Neural progenitor cell (in vitro differentiated cells): ENCODE measurements around the gene MCCC1. TPM values are rescaled to one million over a fixed set of nuclear protein-coding genes. Genes with fewer than 3 reads are reported as not detected.

Experiments
- DNase-seq: peaks from one replicate; pipeline ENCODE4 v3.0.0-alpha.2; 2016; ENCODE audit warnings: low spot score
- H2AFZ ChIP-seq: fragments of 200-600 bp; sonication (generic); replicated peaks from 2 replicates; pipeline ENCODE4 v1.6.1; 2016; ENCODE audit warnings: antibody characterized with exemption
- H3F3A ChIP-seq: fragments of 200-600 bp; sonication (generic); 2 replicates; pipeline ENCODE4 v1.6.1; 2016; ENCODE audit warnings: antibody characterized with exemption, low read depth
- H3K27ac ChIP-seq: fragments of 200-600 bp; sonication (generic); 2 replicates; pipeline ENCODE4 v1.5.1; 2016; ENCODE audit warnings: mild to moderate bottlenecking
- H3K27me3 ChIP-seq: fragments of 200-600 bp; sonication (generic); 2 replicates; pipeline ENCODE4 v1.6.1; 2016; ENCODE audit warnings: mild to moderate bottlenecking, moderate library complexity
- H3K36me3 ChIP-seq: fragments of 200-600 bp; sonication (generic); 2 replicates; pipeline ENCODE4 v1.5.1; 2016
- H3K4me1 ChIP-seq: fragments of 200-600 bp; sonication (generic); 2 replicates; pipeline ENCODE4 v1.6.1; 2016; ENCODE audit warnings: mixed run types
- H3K4me2 ChIP-seq: fragments of 200-600 bp; sonication (generic); 2 replicates; pipeline ENCODE4 v1.6.1; 2016
- H3K4me3 ChIP-seq: fragments of 200-600 bp; sonication (generic); 2 replicates; pipeline ENCODE4 v1.5.1; 2016
- H3K79me2 ChIP-seq: fragments of 200-600 bp; sonication (generic); 2 replicates; pipeline ENCODE4 v1.6.1; 2016; ENCODE audit warnings: low read depth
- H3K9ac ChIP-seq: fragments of 200-600 bp; sonication (generic); 2 replicates; pipeline ENCODE4 v1.6.1; 2016
- H3K9me3 ChIP-seq: fragments of 200-600 bp; sonication (generic); 2 replicates; pipeline ENCODE4 v1.5.1; 2016; ENCODE audit warnings: low read depth
- H4K20me1 ChIP-seq: fragments of 200-600 bp; sonication (generic); 2 replicates; pipeline ENCODE4 v1.6.1; 2016; ENCODE audit warnings: low read depth
- H3K27ac Mint-ChIP-seq: 3 replicates; pipeline ENCODE4 v1.8.0; 2021; ENCODE audit warnings: mixed read lengths
- H3K27me3 Mint-ChIP-seq: 2 replicates; pipeline ENCODE4 v1.8.0; 2022; ENCODE audit warnings: low read depth, mild to moderate bottlenecking, inconsistent platforms, moderate library complexity, mixed read lengths; ENCODE audit not compliant: insufficient read depth
- H3K36me3 Mint-ChIP-seq: 3 replicates; pipeline ENCODE4 v1.8.0; 2021; ENCODE audit warnings: mixed read lengths
- H3K4me1 Mint-ChIP-seq: 3 replicates; pipeline ENCODE4 v1.8.0; 2021; ENCODE audit warnings: mixed read lengths
- H3K4me3 Mint-ChIP-seq: 3 replicates; pipeline ENCODE4 v1.8.0; 2021; ENCODE audit warnings: mild to moderate bottlenecking, moderate library complexity, mixed read lengths
- H3K9me3 Mint-ChIP-seq: 3 replicates; pipeline ENCODE4 v1.8.0; 2020; ENCODE audit warnings: mixed read lengths
- EZH2 ChIP-seq: fragments of 200-600 bp; sonication (generic); IDR thresholded peaks from 2 replicates; pipeline ENCODE4 v1.6.1; 2017; ENCODE audit warnings: antibody characterized with exemption, mild to moderate bottlenecking, moderate library complexity
- EZH2phosphoT487 ChIP-seq: fragments of 200-600 bp; sonication (generic); IDR thresholded peaks from 2 replicates; pipeline ENCODE4 v1.6.1; 2017; ENCODE audit warnings: antibody characterized with exemption
- total RNA-seq: library from RNA; depleted of rRNA; stranded (reverse); fragments of >200 nt; gene quantifications from 2 replicates; pipeline ENCODE4 v1.2.3, GENCODE V29; 2015; ENCODE audit warnings: low replicate concordance
- TF ChIP-seq, protein P1 (sequence below): fragments of 200-600 bp; sonication (generic); IDR thresholded peaks from 2 replicates; pipeline ENCODE4 v1.5.1; 2017; ENCODE audit warnings: antibody characterized with exemption, mild to moderate bottlenecking

The MCCC1 gene
- total RNA-seq, 1 donor from 2014 or later, result 34.9 TPM

DNA sequence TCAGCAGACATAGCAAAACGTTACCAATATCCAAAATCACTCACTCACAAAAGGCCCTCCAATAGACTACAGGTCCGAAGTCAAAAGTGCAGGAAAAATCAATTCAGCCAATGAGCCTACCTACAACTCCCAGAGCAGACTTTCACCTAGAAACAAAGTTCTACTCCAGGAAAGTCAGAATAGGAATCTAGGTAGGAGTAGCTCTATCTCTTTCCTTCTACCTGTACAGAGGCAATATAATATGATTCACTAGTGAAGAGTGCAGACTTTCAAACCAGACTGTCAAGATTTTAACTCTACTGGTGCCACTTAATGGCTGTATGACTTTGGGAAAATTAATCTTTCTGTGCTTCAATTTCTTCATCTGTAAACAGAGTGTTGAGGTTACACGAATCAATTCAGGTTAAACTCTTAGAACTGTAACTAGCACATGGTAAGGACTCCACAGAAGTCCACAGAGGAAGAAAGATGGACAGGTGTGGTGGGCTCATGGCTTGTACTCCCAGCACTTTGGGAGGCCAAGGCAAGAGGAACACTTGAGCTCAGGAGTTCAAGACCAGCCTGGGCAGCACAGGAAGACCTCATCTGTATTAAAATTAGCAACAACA, 128.4 kb downstream of the MCCC1 start:
- H3K9me3 Mint-ChIP-seq, result no peaks in the 10 kb centered on the region
- H3K9ac ChIP-seq, result no peak overlapping the region
- H3K79me2 ChIP-seq, result peaks cover 99% of the 10 kb centered on the region
- H3K27me3 Mint-ChIP-seq, result no peaks in the 10 kb centered on the region
- no peaks in the 10 kb centered on the region for H3K9me3 ChIP-seq
- peaks cover 88% of the 10 kb centered on the region for H4K20me1 ChIP-seq
- H2AFZ ChIP-seq, result no peak overlapping the region
- no peak overlapping the region for H3K27ac ChIP-seq
- no peak overlapping the region for H3K4me2 ChIP-seq
- DNase-seq, result no peak
- no peak overlapping the region for H3K27ac Mint-ChIP-seq
- H3K36me3 Mint-ChIP-seq, result peaks cover 4% of the 10 kb centered on the region
- peaks cover 19% of the 10 kb centered on the region for H3K4me1 Mint-ChIP-seq
- no peak overlapping the region for H3K4me3 Mint-ChIP-seq
- H3K36me3 ChIP-seq, result no peaks in the 10 kb centered on the region
- peaks cover 7% of the 10 kb centered on the region for H3F3A ChIP-seq
- no peaks in the 10 kb centered on the region for H3K27me3 ChIP-seq
- no peak for TF ChIP-seq EZH2phosphoT487
- TF ChIP-seq, protein P1, sequence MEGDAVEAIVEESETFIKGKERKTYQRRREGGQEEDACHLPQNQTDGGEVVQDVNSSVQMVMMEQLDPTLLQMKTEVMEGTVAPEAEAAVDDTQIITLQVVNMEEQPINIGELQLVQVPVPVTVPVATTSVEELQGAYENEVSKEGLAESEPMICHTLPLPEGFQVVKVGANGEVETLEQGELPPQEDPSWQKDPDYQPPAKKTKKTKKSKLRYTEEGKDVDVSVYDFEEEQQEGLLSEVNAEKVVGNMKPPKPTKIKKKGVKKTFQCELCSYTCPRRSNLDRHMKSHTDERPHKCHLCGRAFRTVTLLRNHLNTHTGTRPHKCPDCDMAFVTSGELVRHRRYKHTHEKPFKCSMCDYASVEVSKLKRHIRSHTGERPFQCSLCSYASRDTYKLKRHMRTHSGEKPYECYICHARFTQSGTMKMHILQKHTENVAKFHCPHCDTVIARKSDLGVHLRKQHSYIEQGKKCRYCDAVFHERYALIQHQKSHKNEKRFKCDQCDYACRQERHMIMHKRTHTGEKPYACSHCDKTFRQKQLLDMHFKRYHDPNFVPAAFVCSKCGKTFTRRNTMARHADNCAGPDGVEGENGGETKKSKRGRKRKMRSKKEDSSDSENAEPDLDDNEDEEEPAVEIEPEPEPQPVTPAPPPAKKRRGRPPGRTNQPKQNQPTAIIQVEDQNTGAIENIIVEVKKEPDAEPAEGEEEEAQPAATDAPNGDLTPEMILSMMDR, result no peak
- TF ChIP-seq EZH2, result no peak
- H3K4me1 ChIP-seq, result peaks cover 11% of the 10 kb centered on the region
- no peak overlapping the region for H3K4me3 ChIP-seq

DNA sequence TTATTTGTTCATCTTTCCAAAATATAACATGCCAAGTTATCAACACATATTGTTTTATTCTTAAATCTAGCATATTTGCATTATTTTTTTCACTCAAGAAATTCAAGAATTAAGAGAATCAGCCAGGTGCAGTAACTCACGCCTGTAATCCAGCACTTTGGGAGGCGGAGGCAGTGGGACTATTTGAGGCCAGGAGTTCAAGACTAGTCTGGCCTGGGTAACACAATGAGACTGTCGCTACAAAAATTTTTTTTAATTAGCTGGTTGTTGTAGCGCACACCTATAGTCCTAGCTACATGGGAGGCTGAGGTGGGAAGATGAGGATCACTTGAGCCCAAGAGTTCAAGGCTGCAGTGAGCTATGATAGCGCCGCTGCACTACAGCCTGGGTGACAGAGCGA, 129.4 kb downstream of the MCCC1 start:
- no peak overlapping the region for H3K4me2 ChIP-seq
- H3K27ac Mint-ChIP-seq, result no peak overlapping the region

DNA sequence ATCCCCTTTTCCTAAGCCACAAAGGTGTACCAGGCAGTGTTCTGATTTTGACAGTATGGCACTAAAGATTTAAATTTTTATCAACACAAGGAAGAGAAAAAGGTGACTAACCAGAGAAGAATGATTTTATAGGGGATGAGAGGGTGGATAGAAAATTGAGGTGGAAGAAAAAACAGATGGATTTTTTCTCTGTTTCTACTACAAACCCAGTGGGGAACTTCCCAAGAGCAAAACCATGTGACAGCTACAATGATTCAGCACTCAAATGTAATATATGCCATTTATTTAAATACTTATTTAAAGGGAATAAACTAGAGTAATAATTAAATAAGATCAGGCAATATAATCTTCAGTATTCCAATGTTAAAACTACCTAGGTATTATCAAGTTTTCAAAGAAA, 130.0 kb downstream of the MCCC1 start:
- H3K27ac Mint-ChIP-seq, result no peak overlapping the region
- H3K4me1 Mint-ChIP-seq, result peaks cover 16% of the 10 kb centered on the region
- Histone ChIP-seq H3K4me2 (no peak overlapping the region), H3K27me3 (no peaks in the 10 kb centered on the region), H3K79me2 (peaks cover 99% of the 10 kb centered on the region), H3K9me3 (no peaks in the 10 kb centered on the region), H3F3A (peaks cover 7% of the 10 kb centered on the region), H2AFZ (no peak overlapping the region), H3K9ac (no peak overlapping the region), H3K27ac (no peak overlapping the region), H3K36me3 (no peaks in the 10 kb centered on the region), H4K20me1 (peaks cover 74% of the 10 kb centered on the region), H3K4me1 (no peaks in the 10 kb centered on the region), H3K4me3 (no peak overlapping the region)
- H3K4me3 Mint-ChIP-seq, result no peak overlapping the region
- H3K9me3 Mint-ChIP-seq, result no peaks in the 10 kb centered on the region
- H3K27me3 Mint-ChIP-seq, result no peaks in the 10 kb centered on the region
- no peak for DNase-seq
- H3K36me3 Mint-ChIP-seq, result peaks cover 4% of the 10 kb centered on the region
- TF ChIP-seq, protein P1, result no peak
- TF ChIP-seq EZH2phosphoT487, result no peak
- no peak for TF ChIP-seq EZH2

More for the DNA sequence above, 129.4 kb downstream of the MCCC1 start:
- Histone ChIP-seq H2AFZ (no peak overlapping the region), H3F3A (peaks cover 7% of the 10 kb centered on the region), H3K27me3 (no peaks in the 10 kb centered on the region), H4K20me1 (peaks cover 79% of the 10 kb centered on the region), H3K9me3 (no peaks in the 10 kb centered on the region), H3K27ac (no peak overlapping the region), H3K4me1 (peaks cover 4% of the 10 kb centered on the region), H3K4me3 (no peak overlapping the region), H3K79me2 (peaks cover 99% of the 10 kb centered on the region), H3K36me3 (no peaks in the 10 kb centered on the region), H3K9ac (no peak overlapping the region)
- no peak for DNase-seq
- Mint-ChIP-seq H3K27me3 (no peaks in the 10 kb centered on the region), H3K4me3 (no peak overlapping the region), H3K4me1 (peaks cover 16% of the 10 kb centered on the region), H3K36me3 (peaks cover 4% of the 10 kb centered on the region), H3K9me3 (no peaks in the 10 kb centered on the region)
- TF ChIP-seq EZH2 (no peak), EZH2phosphoT487 (no peak)
- TF ChIP-seq, protein P1, result no peak
